Gastrocnemius medialis (tissue), 4 donors: ENCODE measurements around the gene SLAMF9. TPM values are rescaled to one million over a fixed set of nuclear protein-coding genes. Genes with fewer than 3 reads are reported as not detected.

Experiments
- ATAC-seq, 2 donors: fragments of 150-250 bp; one replicate each; pipeline ENCODE4 v1.9.1; 2016
- DNase-seq, 2 donors: peaks; one replicate each; pipeline ENCODE4 v3.0.0-alpha.2; 2019
- H3K27ac ChIP-seq, 4 donors: fragments of 200-600 bp; sonication (generic); 1 replicate in 1 of 4; 2 replicates in 3 of 4; pipeline ENCODE4 v1.5.1; 2016 to 2018; ENCODE audit warnings: mild to moderate bottlenecking in 2 of 4, moderate library complexity in 1 of 4
- H3K27me3 ChIP-seq, 3 donors: fragments of 200-600 bp; sonication (generic) in 2 of 3; 1 replicate in 1 of 3; 2 replicates in 2 of 3; pipeline versions ENCODE4 v1.5.1 to v1.6.0; 2016 to 2019; ENCODE audit warnings: mild to moderate bottlenecking in 1 of 3, moderate library complexity in 1 of 3
- H3K36me3 ChIP-seq, 2 donors: fragments of 200-600 bp; sonication (generic) in 1 of 2; one replicate each; pipeline ENCODE4 v1.5.1; 2017 to 2018
- H3K4me1 ChIP-seq, 2 donors: fragments of 200-600 bp; sonication (generic) in 1 of 2; one replicate each; pipeline ENCODE4 v1.5.1; 2016 to 2017; ENCODE audit warnings: mild to moderate bottlenecking in 2 of 2
- H3K4me3 ChIP-seq, 4 donors: fragments of 200-600 bp; sonication (generic) in 3 of 4; 1 replicate in 1 of 4; 2 replicates in 3 of 4; pipeline ENCODE4 v1.5.1; 2016 to 2019; ENCODE audit warnings: mild to moderate bottlenecking in 2 of 4
- H3K9me3 ChIP-seq, 3 donors: fragments of 200-600 bp; sonication (generic) in 2 of 3; 1 replicate in 1 of 3; 2 replicates in 2 of 3; pipeline ENCODE4 v1.5.1; 2016 to 2019
- CTCF ChIP-seq, 5 experiments: fragments of 450-650 bp in 3 of 5; fragments of 200-600 bp in 2 of 5; sonication (generic) in 2 of 5; IDR thresholded peaks in 4 of 5; conservative IDR thresholded peaks in 1 of 5; 1 replicate in 4 of 5; 2 replicates in 1 of 5; pipeline ENCODE4 v1.5.1; 2016 to 2019; ENCODE audit warnings: antibody characterized with exemption in 5 of 5, mild to moderate bottlenecking in 3 of 5, moderate library complexity in 3 of 5
- POLR2A ChIP-seq, 2 donors: fragments of 450-650 bp; IDR thresholded peaks; one replicate each; pipeline ENCODE4 v1.6.1; 2017; ENCODE audit warnings: antibody characterized with exemption in 2 of 2, mild to moderate bottlenecking in 2 of 2, moderate library complexity in 2 of 2
- in situ Hi-C, 4 donors: fragments of 200-750 bp; cut with MboI; loops; one replicate each; pipeline versions ENCODE4 v1.15.0 to v1.8.0; 2017; ENCODE audit warnings: low sequenced_read_pairs in 4 of 4
- intact Hi-C: fragments of 100-400 bp; cut with DNase I; formaldehyde crosslinking; loops from one replicate; pipeline ENCODE4 v1.15.1; 2023; ENCODE audit warnings: low total_unique reads
- total RNA-seq, 4 donors: library from RNA; depleted of rRNA; stranded (reverse); fragments of >200 nt; gene quantifications; one replicate each; pipeline versions ENCODE4 v1.1.0 to v1.2.3, GENCODE V29; 2016

SLAMF9 gene
- total RNA-seq, 4 donors from 2014 or later: not detected

GRCh38 chr1:159902541-159902940, 51.5 kb downstream of the SLAMF9 start:
- in situ Hi-C loops: no loop called here

More at GRCh38 chr1:159902541-159902940, 51.5 kb downstream of the SLAMF9 start:
- no peaks in the 10 kb centered on the region for H3K9me3 ChIP-seq
- TF ChIP-seq POLR2A (IDR thresholded peaks at IDR 0.05) (no peak), CTCF (IDR thresholded peaks at IDR 0.05 in 4 of 5, conservative IDR thresholded peaks at IDR 0.05 in 1 of 5) (no peak)
- no peak for DNase-seq
- no peaks in the 10 kb centered on the region for H3K36me3 ChIP-seq
- no peak overlapping the region for H3K4me3 ChIP-seq
- ATAC-seq: no peak
- peaks cover 0 to 4% of the 10 kb centered on the region in 2 donors for H3K4me1 ChIP-seq
- H3K27me3 ChIP-seq: no peaks in the 10 kb centered on the region
- intact Hi-C loops: no loop called here
- no peak overlapping the region for H3K27ac ChIP-seq

Other genes with a start within 250 kb of the SLAMF9 start
- gene CRP, start 239.6 kb downstream of the SLAMF9 start, total RNA-seq: 10 to 100 TPM in 2 of 4 donors, not detected in 2; 11.0 to 26.7 TPM
- gene DUSP23, start 173.3 kb downstream of the SLAMF9 start, total RNA-seq: 10 to 100 TPM; 47.0 to 94.6 (median 77.2) TPM
- not detected for gene FCRL6, start 151.9 kb downstream of the SLAMF9 start, total RNA-seq
- 1 to 10 TPM in 2 of 4 donors, under 1 TPM in 1, not detected in 1; 0.75 to 2.3 (median 2.0) TPM for gene SLAMF8, start 127.4 kb downstream of the SLAMF9 start, total RNA-seq
- gene VSIG8, start 91.6 kb downstream of the SLAMF9 start, total RNA-seq: not detected
- gene CFAP45, start 54.1 kb downstream of the SLAMF9 start, total RNA-seq: not detected
- 10 to 100 TPM; 28.8 to 48.2 (median 37.5) TPM for gene TAGLN2, start 28.7 kb downstream of the SLAMF9 start, total RNA-seq
- under 1 TPM in 2 of 4 donors, not detected in 2; 0.10 to 0.11 TPM for gene IGSF9, start 8.6 kb downstream of the SLAMF9 start, total RNA-seq
- gene PIGM, start 77.8 kb upstream of the SLAMF9 start, total RNA-seq: under 1 TPM; 0.55 to 0.75 (median 0.72) TPM
- gene KCNJ10, start 115.9 kb upstream of the SLAMF9 start, total RNA-seq: not detected
- gene KCNJ9, start 127.3 kb upstream of the SLAMF9 start, total RNA-seq: not detected
- gene IGSF8, start 144.4 kb upstream of the SLAMF9 start, total RNA-seq: 10 to 100 TPM in 1 of 4 donors, 1 to 10 TPM in 3; 3.4 to 12.8 (median 8.7) TPM
- gene ATP1A2, start 161.5 kb upstream of the SLAMF9 start, total RNA-seq: 100 to 1,000 TPM; 281 to 710 (median 413) TPM
- gene ATP1A4, start 197.4 kb upstream of the SLAMF9 start, total RNA-seq: under 1 TPM in 2 of 4 donors, not detected in 2; 0.07 to 0.47 TPM
- gene CASQ1, start 236.3 kb upstream of the SLAMF9 start, total RNA-seq: 100 to 1,000 TPM; 255 to 894 (median 358) TPM